CD4-positive, alpha-beta T cell (primary cell): ENCODE measurements around the gene BAAT. TPM values are rescaled to one million over a fixed set of nuclear protein-coding genes. Genes with fewer than 3 reads are reported as not detected.
"Not testable (repeated sequence)": the region's sequence is repeated elsewhere in the genome, so short reads cannot be mapped to it uniquely, and the experiment has no call there.

Source experiments
- ATAC-seq: fragments of 200-7000 bp; cut with Tn5 transposase; one replicate; pipeline ENCODE4 v1.10.0; 2022; ENCODE audit warnings: mild to moderate bottlenecking; ENCODE audit not compliant: poor library complexity
- CTCF ChIA-PET: fragments of 350-600 bp; sonication (Branson Sonifier 250); formaldehyde crosslinking; loops from one replicate; lab custom pipeline; 2021; ENCODE audit warnings: antibody characterized with exemption, inconsistent platforms; lab: Charles Lee
- POLR2A ChIA-PET: fragments of 350-600 bp; sonication (Branson Sonifier 250); formaldehyde crosslinking; loops from one replicate; lab custom pipeline; 2021; ENCODE audit warnings: antibody characterized with exemption, inconsistent platforms; lab: Charles Lee
- DNase-seq, 14 experiments: peaks; one replicate each; pipeline ENCODE4 v3.0.0-alpha.2; 2013 to 2020; ENCODE audit warnings: mixed read lengths in 2 of 14
- H3K27ac ChIP-seq, 2 donors: one replicate each; pipeline versions ENCODE4 v1.5.1 to v1.7.0; 2013; ENCODE audit warnings: low read length in 2 of 2, low read depth in 1 of 2, mild to moderate bottlenecking in 1 of 2
- H3K27me3 ChIP-seq, 2 experiments: 1 replicate in 1 of 2; 2 replicates in 1 of 2; pipeline versions ENCODE4 v1.6.1 to v1.7.0; 2013; ENCODE audit warnings: low read length in 2 of 2, control low read depth in 1 of 2, mild to moderate bottlenecking in 1 of 2, moderate library complexity in 1 of 2; ENCODE audit not compliant: insufficient read depth in 2 of 2, control insufficient read depth in 1 of 2
- H3K36me3 ChIP-seq: one replicate; pipeline ENCODE4 v1.6.1; 2013; ENCODE audit warnings: low read length, control low read depth; ENCODE audit not compliant: insufficient read depth
- H3K4me1 ChIP-seq: one replicate; pipeline ENCODE4 v1.6.1; 2013; ENCODE audit warnings: low read length, control low read depth; ENCODE audit not compliant: insufficient read depth
- H3K4me3 ChIP-seq: one replicate; pipeline ENCODE4 v1.5.1; 2013; ENCODE audit warnings: mild to moderate bottlenecking, low read length, moderate library complexity
- H3K9me3 ChIP-seq, 2 experiments: 1 replicate in 1 of 2; 2 replicates in 1 of 2; pipeline versions ENCODE4 v1.6.1 to v1.7.0; 2013; ENCODE audit warnings: low read length in 2 of 2, mild to moderate bottlenecking in 2 of 2, control low read depth in 1 of 2, moderate library complexity in 1 of 2; ENCODE audit not compliant: control insufficient read depth in 1 of 2, insufficient read depth in 1 of 2
- H3K27ac Mint-ChIP-seq: one replicate; pipeline ENCODE4 v1.8.0; 2020; ENCODE audit warnings: mixed read lengths
- H3K27me3 Mint-ChIP-seq: one replicate; pipeline ENCODE4 v1.8.0; 2021; ENCODE audit warnings: mixed read lengths
- H3K36me3 Mint-ChIP-seq: one replicate; pipeline ENCODE4 v1.8.0; 2021; ENCODE audit warnings: low read depth, mixed read lengths
- H3K4me1 Mint-ChIP-seq: one replicate; pipeline ENCODE4 v1.8.0; 2021; ENCODE audit warnings: low read depth, mixed read lengths
- H3K4me3 Mint-ChIP-seq: one replicate; pipeline ENCODE4 v1.8.0; 2020; ENCODE audit warnings: mild to moderate bottlenecking, mixed read lengths
- H3K9me3 Mint-ChIP-seq: one replicate; pipeline ENCODE4 v1.8.0; 2020; ENCODE audit warnings: mixed read lengths
- CTCF ChIP-seq: fragments of 200-600 bp; IDR thresholded peaks from one replicate; pipeline ENCODE4 v1.8.0; 2022; ENCODE audit warnings: antibody characterized with exemption, mild to moderate bottlenecking
- intact Hi-C, 2 experiments: fragments of 100-400 bp; cut with DNase I in 1 of 2; cut with micrococcal nuclease in 1 of 2; formaldehyde crosslinking; loops; one replicate each; pipeline versions ENCODE4 v1.15.1 to v1.9.0; 2023 to 2025; cut with DNase I, micrococcal nuclease
- total RNA-seq, 174 experiments: library from RNA in 2 of 174; stranded (reverse) in 2 of 174; gene quantifications; one replicate each; pipeline ENCODE4 v1.2.3 and lab custom pipeline; 2021 to 2026

The BAAT gene
- total RNA-seq, 2 experiments from 2014 or later, result not detected

GRCh38 chr9:101333490-101333889 is 51.3 kb downstream of the BAAT start:
- Mint-ChIP-seq H3K36me3 (no peaks in the 10 kb centered on the region), H3K27ac (no peak overlapping the region), H3K27me3 (peaks cover 37% of the 10 kb centered on the region), H3K9me3 (no peaks in the 10 kb centered on the region), H3K4me1 (no peaks in the 10 kb centered on the region), H3K4me3 (no peak overlapping the region)
- Histone ChIP-seq H3K27me3 (no peaks in the 10 kb centered on the region), H3K4me1 (no peaks in the 10 kb centered on the region), H3K9me3 (peaks cover 0 to 3% of the 10 kb centered on the region in 2 experiments), H3K36me3 (no peaks in the 10 kb centered on the region), H3K4me3 (no peak overlapping the region), H3K27ac (no peak overlapping the region)
- ChIA-PET CTCF (no interaction called here), POLR2A (no interaction called here)
- TF ChIP-seq CTCF, result no peak
- DNase-seq (no peak), ATAC-seq (no peak)
- intact Hi-C loops, result no loop called here

GRCh38 chr9:101332362-101332761 is 52.4 kb downstream of the BAAT start:
- Mint-ChIP-seq H3K9me3 (peaks cover 2% of the 10 kb centered on the region), H3K4me3 (no peak overlapping the region), H3K36me3 (no peaks in the 10 kb centered on the region), H3K27me3 (peaks cover 36% of the 10 kb centered on the region), H3K4me1 (no peaks in the 10 kb centered on the region), H3K27ac (no peak overlapping the region)
- DNase-seq (no peak), ATAC-seq (no peak)
- Histone ChIP-seq H3K4me3 (no peak overlapping the region), H3K4me1 (no peaks in the 10 kb centered on the region), H3K36me3 (no peaks in the 10 kb centered on the region), H3K9me3 (peaks cover 0 to 3% of the 10 kb centered on the region in 2 experiments), H3K27me3 (no peaks in the 10 kb centered on the region), H3K27ac (no peak overlapping the region)
- ChIA-PET POLR2A (no interaction called here), CTCF (no interaction called here)
- no peak for TF ChIP-seq CTCF
- intact Hi-C loops, result no loop called here

- ATAC-seq, H3K27ac Mint-ChIP-seq, H3K9me3 ChIP-seq, intact Hi-C loops, H3K4me1 Mint-ChIP-seq, CTCF ChIA-PET, H3K27ac ChIP-seq, H3K4me3 ChIP-seq, H3K36me3 Mint-ChIP-seq, H3K27me3 ChIP-seq, H3K4me3 Mint-ChIP-seq, H3K36me3 ChIP-seq, H3K9me3 Mint-ChIP-seq, DNase-seq, H3K4me1 ChIP-seq, POLR2A ChIA-PET: not testable (repeated sequence)
- peaks cover 50% of the 10 kb centered on the region for H3K27me3 Mint-ChIP-seq
These were observed 57.3 kb downstream of the BAAT start for GRCh38 chr9:101327422-101327909.

- Mint-ChIP-seq H3K36me3 (no peaks in the 10 kb centered on the region), H3K4me3 (no peak overlapping the region), H3K4me1 (no peaks in the 10 kb centered on the region), H3K27ac (no peak overlapping the region), H3K27me3 (peaks cover 54% of the 10 kb centered on the region), H3K9me3 (peaks cover 4% of the 10 kb centered on the region)
- ChIA-PET POLR2A (no interaction called here), CTCF (no interaction called here)
- no peaks in the 10 kb centered on the region for H3K9me3 ChIP-seq
- no peak for TF ChIP-seq CTCF
- no peak overlapping the region for H3K4me3 ChIP-seq
- H3K36me3 ChIP-seq, result no peaks in the 10 kb centered on the region
- H3K27ac ChIP-seq, result no peak overlapping the region
- ATAC-seq (no peak), DNase-seq (no peak)
- intact Hi-C loops, result no loop called here
- no peaks in the 10 kb centered on the region for H3K27me3 ChIP-seq
- H3K4me1 ChIP-seq, result no peaks in the 10 kb centered on the region
These were observed 58.3 kb downstream of the BAAT start for GRCh38 chr9:101326501-101326900.
